Gastroesophageal sphincter (tissue), 4 donors: ENCODE results near the gene DPYD. TPM values are rescaled to one million over a fixed set of nuclear protein-coding genes. Genes with fewer than 3 reads are reported as not detected.

ENCODE experiments used
- ATAC-seq: fragments of 150-250 bp; one replicate; pipeline ENCODE4 v1.9.1; 2016; ENCODE audit warnings: mild to moderate bottlenecking, moderate library complexity
- H3K27ac ChIP-seq, 4 donors: fragments of 200-600 bp; sonication (generic) in 3 of 4; 1 replicate in 3 of 4; 2 replicates in 1 of 4; pipeline ENCODE4 v1.5.1; 2016 to 2019
- H3K27me3 ChIP-seq: fragments of 200-600 bp; sonication (generic); one replicate; pipeline ENCODE4 v1.5.1; 2019
- H3K36me3 ChIP-seq, 2 donors: fragments of 200-600 bp; sonication (generic); one replicate each; pipeline ENCODE4 v1.5.1; 2019; ENCODE audit warnings: control low read depth in 1 of 2
- H3K4me1 ChIP-seq, 3 donors: fragments of 200-600 bp; sonication (generic); 1 replicate in 2 of 3; 2 replicates in 1 of 3; pipeline ENCODE4 v1.5.1; 2016 to 2019; ENCODE audit warnings: control low read depth in 2 of 3
- H3K4me3 ChIP-seq, 2 donors: fragments of 200-600 bp; sonication (generic); one replicate each; pipeline ENCODE4 v1.5.1; 2019; ENCODE audit warnings: mild to moderate bottlenecking in 1 of 2, moderate library complexity in 1 of 2
- H3K9me3 ChIP-seq, 3 donors: fragments of 200-600 bp; sonication (generic); one replicate each; pipeline ENCODE4 v1.5.1; 2017 to 2019; ENCODE audit warnings: control low read depth in 2 of 3
- CTCF ChIP-seq, 4 experiments: fragments of 200-600 bp in 2 of 4; fragments of 450-650 bp in 2 of 4; sonication (generic) in 1 of 4; IDR thresholded peaks; one replicate each; pipeline ENCODE4 v1.5.1; 2017 to 2019; ENCODE audit warnings: antibody characterized with exemption in 4 of 4, mild to moderate bottlenecking in 2 of 4, moderate library complexity in 2 of 4
- EP300 ChIP-seq: sonication (generic); formaldehyde crosslinking; IDR thresholded peaks from one replicate; pipeline ENCODE4 v1.6.1; 2017; ENCODE audit warnings: antibody characterized with exemption, mild to moderate bottlenecking
- POLR2A ChIP-seq, 2 donors: fragments of 450-650 bp; IDR thresholded peaks; one replicate each; pipeline ENCODE4 v1.6.1; 2017; ENCODE audit warnings: antibody characterized with exemption in 2 of 2, mild to moderate bottlenecking in 2 of 2, moderate library complexity in 1 of 2
- POLR2AphosphoS5 ChIP-seq: sonication (generic); formaldehyde crosslinking; IDR thresholded peaks from one replicate; pipeline ENCODE4 v1.6.1; 2017; ENCODE audit warnings: antibody characterized with exemption
- WGBS, 2 donors: methylation state at CpG; one replicate each; pipeline ENCODE4 v1.1.5; 2018; ENCODE audit warnings: low coverage in 1 of 2; 5-methylcytosine and 5-hydroxymethylcytosine counted together
- total RNA-seq, 4 donors: library from RNA; depleted of rRNA; stranded (reverse); fragments of >200 nt; gene quantifications; one replicate each; pipeline ENCODE4 v1.1.0, GENCODE V29; 2016

Gene DPYD
- total RNA-seq, 4 donors from 2014 or later = 31.2 to 53.0 (median 43.2) TPM

DNA sequence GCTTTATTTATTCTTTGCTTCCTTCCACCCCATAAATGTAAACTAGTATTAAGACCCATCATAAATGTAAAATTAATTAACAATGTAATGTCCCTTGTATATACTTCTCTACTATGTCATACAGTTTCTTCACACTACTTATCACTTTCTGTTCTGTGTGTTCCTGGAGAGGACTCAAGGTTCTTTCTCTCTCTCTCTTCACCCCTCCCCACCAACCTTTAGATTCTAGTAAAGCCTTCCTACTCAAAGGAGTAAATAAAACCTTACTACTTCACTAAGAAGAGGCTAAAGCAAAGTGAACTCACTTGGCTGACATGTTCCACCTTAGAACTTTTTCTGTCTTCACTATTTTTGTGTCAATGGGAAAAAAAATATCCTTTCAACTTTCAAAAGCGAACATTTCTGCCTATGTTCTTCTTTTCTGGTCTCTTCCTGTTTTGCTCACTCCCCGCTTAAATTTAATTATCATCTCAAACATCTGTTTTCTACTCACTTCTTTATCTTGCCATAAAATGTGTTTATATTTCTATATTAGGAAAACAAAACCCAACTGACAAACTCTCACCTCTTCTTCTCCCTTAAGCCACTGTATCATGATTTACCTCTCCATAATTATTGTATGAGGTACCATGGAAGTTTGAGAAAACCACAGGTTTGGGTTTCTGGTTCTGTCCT, 260.3 kb downstream of the DPYD start:
- Histone ChIP-seq H3K27me3 (no peaks in the 10 kb centered on the region), H3K9me3 (no peaks in the 10 kb centered on the region), H3K4me3 (no peak overlapping the region), H3K36me3 (no peaks in the 10 kb centered on the region), H3K4me1 (no peaks in the 10 kb centered on the region), H3K27ac (no peak overlapping the region)
- 68 to 100% methylated on average over 1 to 2 of the region's 2 CpGs for WGBS, 2 donors
- ATAC-seq = no peak
- no peak for TF ChIP-seq EP300
- TF ChIP-seq POLR2A (IDR thresholded peaks at IDR 0.05) = no peak
- TF ChIP-seq CTCF (IDR thresholded peaks at IDR 0.05) = no peak
- TF ChIP-seq POLR2AphosphoS5 = no peak

GRCh38 chr1:97654876-97655585, 265.8 kb downstream of the DPYD start:
- Histone ChIP-seq H3K4me1 (no peaks in the 10 kb centered on the region), H3K36me3 (no peaks in the 10 kb centered on the region), H3K27me3 (no peaks in the 10 kb centered on the region), H3K27ac (no peak overlapping the region), H3K9me3 (no peaks in the 10 kb centered on the region), H3K4me3 (no peak overlapping the region)
- WGBS, 2 donors = 88 to 100% methylated on average over 3 of the region's 3 CpGs
- no peak for TF ChIP-seq CTCF (IDR thresholded peaks at IDR 0.05)
- no peak for TF ChIP-seq POLR2AphosphoS5
- TF ChIP-seq EP300 = no peak
- TF ChIP-seq POLR2A (IDR thresholded peaks at IDR 0.05) = no peak
- ATAC-seq = no peak

GRCh38 chr1:97651250-97651649, 269.6 kb downstream of the DPYD start:
- H3K4me3 ChIP-seq = no peak overlapping the region
- H3K27ac ChIP-seq = no peak overlapping the region
- H3K27me3 ChIP-seq = no peaks in the 10 kb centered on the region
- H3K9me3 ChIP-seq = peaks cover 0 to 10% (median 0%) of the 10 kb centered on the region in 3 donors
- ATAC-seq = no peak
- TF ChIP-seq POLR2AphosphoS5 (no peak), CTCF (IDR thresholded peaks at IDR 0.05) (no peak), EP300 (no peak), POLR2A (IDR thresholded peaks at IDR 0.05) (no peak)
- WGBS, 2 donors = 75 to 89% methylated on average over 3 of the region's 3 CpGs
- no peaks in the 10 kb centered on the region for H3K36me3 ChIP-seq
- H3K4me1 ChIP-seq = no peaks in the 10 kb centered on the region

- no peaks in the 10 kb centered on the region for H3K27me3 ChIP-seq
- H3K27ac ChIP-seq = no peak overlapping the region
- WGBS, 2 donors = 74 to 93% methylated on average over 4 of the region's 4 CpGs
- no peak overlapping the region for H3K4me3 ChIP-seq
- ATAC-seq = no peak
- TF ChIP-seq EP300 (no peak), POLR2AphosphoS5 (no peak), CTCF (IDR thresholded peaks at IDR 0.05) (no peak), POLR2A (IDR thresholded peaks at IDR 0.05) (no peak)
- no peaks in the 10 kb centered on the region for H3K36me3 ChIP-seq
- no peaks in the 10 kb centered on the region for H3K4me1 ChIP-seq
- H3K9me3 ChIP-seq = peaks cover 0 to 17% (median 0%) of the 10 kb centered on the region in 3 donors
Measured at GRCh38 chr1:97649591-97649990, 271.2 kb downstream of the DPYD start.

DNA sequence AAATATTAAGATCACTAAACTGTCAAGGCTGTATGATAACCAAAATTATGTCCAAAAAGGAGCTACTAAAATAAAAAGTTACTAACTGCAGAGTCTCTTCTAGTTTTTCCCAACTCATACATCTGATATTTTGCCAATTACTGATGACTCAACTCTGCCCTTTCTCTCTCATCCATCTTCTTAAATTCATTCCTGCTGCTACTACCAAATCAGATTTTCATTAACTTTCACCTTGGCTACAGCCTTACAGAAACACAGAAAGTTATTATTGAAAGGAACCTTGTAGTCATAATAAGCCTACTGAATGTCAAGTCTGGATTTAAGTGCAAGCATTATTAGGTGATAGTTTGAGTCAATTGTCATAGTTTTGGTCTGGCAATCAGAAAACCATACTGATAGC, 273.1 kb downstream of the DPYD start:
- Histone ChIP-seq H3K27me3 (no peaks in the 10 kb centered on the region), H3K36me3 (no peaks in the 10 kb centered on the region), H3K27ac (no peak overlapping the region), H3K9me3 (peaks cover 0 to 17% (median 0%) of the 10 kb centered on the region in 3 donors), H3K4me3 (no peak overlapping the region), H3K4me1 (no peaks in the 10 kb centered on the region)
- TF ChIP-seq CTCF (IDR thresholded peaks at IDR 0.05) (no peak), POLR2A (IDR thresholded peaks at IDR 0.05) (no peak), EP300 (no peak), POLR2AphosphoS5 (no peak)
- no peak for ATAC-seq
